Breast epithelium (tissue), 3 donors: ENCODE measurements around the gene SLC22A3.

Experiments
- CTCF ChIP-seq, 3 donors: fragments of 450-650 bp; IDR thresholded peaks; one replicate each; pipeline ENCODE4 v1.5.1; 2016 to 2017; ENCODE audit warnings: antibody characterized with exemption in 3 of 3, mild to moderate bottlenecking in 3 of 3, moderate library complexity in 3 of 3
- POLR2A ChIP-seq: fragments of 450-650 bp; IDR thresholded peaks from one replicate; pipeline ENCODE4 v1.6.1; 2016; ENCODE audit warnings: antibody characterized with exemption, mild to moderate bottlenecking, moderate library complexity
- POLR2AphosphoS5 ChIP-seq, 3 donors: sonication (generic); formaldehyde crosslinking; IDR thresholded peaks; one replicate each; pipeline ENCODE4 v1.6.1; 2017; ENCODE audit warnings: antibody characterized with exemption in 3 of 3

- TF ChIP-seq CTCF (IDR thresholded peaks at IDR 0.05) (no peak), POLR2A (no peak), POLR2AphosphoS5 (IDR thresholded peaks at IDR 0.05) (no peak)
These were observed 121.0 kb downstream of the SLC22A3 start for GRCh38 chr6:160469153-160469552.
